AG20443 (cell line): ENCODE measurements around the gene RGS3.

Experiments used
- DNase-seq: peaks from one replicate; pipeline ENCODE4 v3.0.0; 2012; ENCODE audit warnings: low spot score, mixed read lengths

Gene RGS3

DNA sequence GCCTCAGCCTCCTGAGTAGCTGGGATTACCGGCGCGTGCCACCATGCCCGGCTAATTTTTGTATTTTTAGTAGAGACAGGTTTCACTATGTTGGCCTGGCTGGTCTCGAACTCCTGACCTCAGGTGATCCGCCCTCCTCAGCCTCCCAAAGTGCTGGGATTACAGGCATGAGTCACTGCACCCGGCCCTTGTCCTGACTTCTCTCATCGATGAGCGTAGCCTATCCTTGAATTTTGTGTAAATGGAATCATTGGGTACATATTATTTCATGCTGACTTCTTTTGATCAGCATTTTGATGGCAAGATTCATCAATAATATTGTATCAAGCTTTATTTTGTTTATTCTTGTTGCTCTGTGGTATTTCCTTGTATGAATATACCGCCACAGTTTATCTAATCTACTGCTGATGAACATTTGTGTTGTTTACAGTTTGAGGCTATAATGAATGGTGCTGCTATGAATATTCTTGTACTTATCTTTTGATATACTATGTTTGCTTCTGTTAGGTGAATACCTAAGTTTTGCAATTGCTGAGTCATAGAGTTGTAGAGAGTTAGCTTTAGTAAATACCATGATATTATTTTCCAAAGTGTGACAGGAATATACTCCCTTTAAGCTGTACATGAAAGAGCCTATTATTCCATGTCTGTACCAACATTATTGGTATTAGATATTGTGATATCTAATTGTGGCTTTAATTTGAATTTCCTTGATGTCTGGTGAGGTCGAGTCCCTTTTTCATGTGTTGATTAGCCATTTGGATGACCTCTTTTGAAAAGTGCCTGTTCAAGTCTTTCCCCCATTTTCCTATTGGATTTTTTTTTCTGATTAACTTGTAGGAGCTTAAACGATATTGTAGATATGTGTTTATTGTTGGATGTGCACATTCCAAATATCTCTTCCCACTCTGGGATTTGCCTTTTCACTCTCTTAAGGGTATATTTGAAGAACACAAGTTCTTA is 107.5 kb downstream of the RGS3 start:
- no peak for DNase-seq

GRCh38 chr9:113572076-113572861 is 108.7 kb downstream of the RGS3 start:
- DNase-seq: no peak

GRCh38 chr9:113573046-113573958 is 109.8 kb downstream of the RGS3 start:
- no peak for DNase-seq

GRCh38 chr9:113573959-113574352 is 110.4 kb downstream of the RGS3 start:
- DNase-seq: no peak

GRCh38 chr9:113574441-113575262 is 111.1 kb downstream of the RGS3 start:
- no peak for DNase-seq

- peak; percentile 58 for DNase-seq
Measured at GRCh38 chr9:113577525-113578261, 114.2 kb downstream of the RGS3 start.

DNA sequence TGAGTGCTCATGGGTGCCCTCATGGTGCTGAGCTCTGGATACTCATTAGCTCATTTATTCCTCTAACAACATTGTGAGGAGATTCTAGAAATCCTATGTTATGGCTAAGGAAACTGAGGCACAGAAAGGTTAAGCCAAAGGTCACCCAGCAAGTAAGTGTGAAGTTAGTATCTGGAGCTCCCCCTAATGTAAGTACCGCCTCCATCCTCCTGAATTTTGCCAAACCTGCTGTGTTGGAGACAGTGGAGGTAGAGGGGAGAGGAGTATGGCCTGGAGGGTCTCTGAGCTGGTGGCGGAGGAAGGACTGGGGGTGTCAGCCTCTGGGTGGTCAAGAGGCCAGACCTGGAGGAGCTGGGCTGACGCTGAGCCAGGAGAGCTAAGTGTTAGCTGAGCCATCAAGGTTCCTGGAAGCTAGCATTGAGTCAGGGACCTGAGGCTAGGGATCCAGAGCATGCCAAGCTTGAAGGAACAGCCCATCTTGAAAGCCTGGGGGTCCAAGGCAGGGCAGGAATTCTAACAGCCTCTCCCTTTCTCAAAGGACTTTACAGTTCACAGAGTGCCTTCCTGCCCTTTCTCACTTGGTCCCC is 114.8 kb downstream of the RGS3 start:
- DNase-seq: no peak

DNA sequence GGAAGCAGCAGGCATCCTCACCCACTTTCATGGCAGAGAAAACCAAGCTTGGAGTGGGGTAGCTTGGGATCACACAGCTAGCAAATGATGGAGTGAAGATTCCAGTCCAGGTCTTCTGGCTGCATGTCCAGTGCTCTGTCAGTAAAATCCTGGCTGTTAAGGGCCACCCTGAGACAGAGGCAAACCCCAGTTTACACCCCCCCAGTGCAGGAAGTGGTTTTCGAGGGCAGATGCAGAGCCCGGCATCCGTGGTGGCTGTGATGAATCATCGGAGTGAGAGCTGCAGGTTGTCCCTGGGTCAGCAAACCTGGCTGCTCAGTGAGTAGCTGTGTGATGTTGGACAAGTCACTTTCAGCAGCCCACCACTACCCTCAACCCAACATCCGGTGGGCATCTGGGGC is 115.4 kb downstream of the RGS3 start:
- DNase-seq: peak; percentile 90

GRCh38 chr9:113579283-113580040 is 115.9 kb downstream of the RGS3 start:
- no peak for DNase-seq

DNA sequence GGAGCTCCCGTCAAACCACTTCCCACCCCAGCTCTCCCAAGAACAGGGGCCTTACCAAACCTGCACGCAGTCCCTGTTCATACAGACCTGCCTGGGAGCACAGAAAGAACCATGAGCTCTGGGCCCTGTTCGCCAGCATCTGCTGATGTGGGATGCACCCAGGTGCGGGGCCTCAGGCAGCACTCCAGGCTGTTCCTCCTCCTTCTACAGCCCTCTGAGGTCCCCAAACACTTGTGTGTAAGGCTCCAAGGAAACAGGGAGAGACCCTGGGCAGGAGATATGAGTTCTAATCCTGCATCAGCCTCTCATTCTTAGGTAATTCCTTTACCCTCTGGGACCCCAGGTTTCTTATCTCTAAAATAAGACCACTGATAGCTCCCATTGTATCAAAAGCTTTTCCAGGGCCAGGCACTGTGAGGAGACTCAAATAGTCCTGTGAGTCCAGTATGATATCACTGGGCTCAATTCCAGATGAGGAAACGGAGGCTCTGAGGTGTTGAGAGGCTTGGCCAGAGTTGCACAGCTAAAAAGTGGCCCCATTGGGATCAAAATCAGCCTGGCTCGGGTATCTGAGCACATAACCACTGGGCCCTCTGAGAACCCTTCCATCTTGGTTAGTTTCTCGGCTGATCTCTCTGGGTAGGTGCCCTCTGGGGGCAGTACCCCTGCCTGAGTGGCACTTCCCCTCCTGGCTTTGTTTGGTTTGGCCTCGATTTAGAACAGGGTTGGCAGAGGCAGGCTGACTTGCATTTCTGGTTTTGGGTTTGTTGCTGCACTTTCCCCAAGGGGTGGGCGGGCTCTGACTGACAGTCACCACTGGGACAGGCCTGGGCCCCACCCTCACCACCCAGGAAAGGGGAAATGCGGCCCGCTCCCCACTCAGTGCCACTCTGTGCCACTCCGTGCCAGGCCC is 116.8 kb downstream of the RGS3 start:
- DNase-seq: no peak

DNA sequence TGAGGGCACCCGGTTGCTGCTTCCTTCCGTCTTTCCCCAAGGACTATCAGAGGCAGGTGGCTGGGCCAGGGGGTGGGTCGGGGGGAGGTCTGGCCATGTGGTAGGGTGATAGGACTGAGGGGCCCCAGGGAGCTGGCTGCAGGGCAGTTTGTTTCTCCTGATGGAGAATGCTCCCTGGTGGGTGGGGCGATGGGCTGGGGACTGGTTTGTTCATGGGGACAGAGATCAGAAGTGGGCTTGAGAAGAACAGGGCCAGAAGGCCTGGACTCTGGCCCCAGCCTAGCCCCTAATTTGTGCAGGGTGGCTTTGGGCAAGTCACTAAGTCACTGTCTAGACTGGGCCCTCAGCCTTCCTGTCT is 117.4 kb downstream of the RGS3 start:
- DNase-seq: no peak

DNA sequence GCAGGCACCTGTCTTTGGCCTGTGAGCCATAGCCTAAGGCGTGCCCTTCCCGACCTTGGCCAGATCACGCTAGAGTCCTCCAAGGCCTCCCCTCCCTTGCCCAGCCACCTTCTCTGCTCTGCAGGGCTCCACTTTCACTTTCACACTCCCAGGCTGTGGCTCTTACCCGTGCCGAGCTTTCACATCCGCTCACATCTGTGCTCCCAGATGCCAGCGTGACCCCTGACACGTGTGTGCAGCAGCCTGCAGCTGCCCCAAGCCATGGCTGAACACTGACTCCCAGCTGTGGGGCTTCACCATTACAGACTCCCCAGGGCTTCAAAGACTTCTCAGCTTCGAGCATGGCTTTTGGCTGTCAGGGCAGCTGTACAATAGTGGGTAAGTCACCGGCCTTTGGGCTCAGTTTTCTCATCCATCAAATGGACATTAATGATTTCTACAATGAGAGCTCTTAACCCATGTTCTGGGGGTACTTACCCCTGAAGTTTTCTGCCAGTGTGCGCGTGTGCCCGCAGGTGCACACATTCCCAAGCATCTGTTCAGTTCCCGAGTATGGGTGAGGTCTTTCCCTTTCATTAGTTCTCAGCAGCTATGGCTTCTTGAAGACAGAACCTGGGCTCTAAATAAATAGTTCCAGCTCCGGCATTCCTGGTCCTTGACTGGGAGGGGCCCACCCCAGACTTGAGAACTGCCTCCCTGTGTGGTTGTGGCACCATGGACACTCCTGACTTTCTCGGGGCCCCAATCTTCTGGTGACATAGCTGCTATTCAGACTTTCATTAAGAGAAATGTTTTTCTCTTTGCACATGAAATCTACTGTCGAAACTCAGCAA is 118.6 kb downstream of the RGS3 start:
- DNase-seq: peak; percentile 59

DNA sequence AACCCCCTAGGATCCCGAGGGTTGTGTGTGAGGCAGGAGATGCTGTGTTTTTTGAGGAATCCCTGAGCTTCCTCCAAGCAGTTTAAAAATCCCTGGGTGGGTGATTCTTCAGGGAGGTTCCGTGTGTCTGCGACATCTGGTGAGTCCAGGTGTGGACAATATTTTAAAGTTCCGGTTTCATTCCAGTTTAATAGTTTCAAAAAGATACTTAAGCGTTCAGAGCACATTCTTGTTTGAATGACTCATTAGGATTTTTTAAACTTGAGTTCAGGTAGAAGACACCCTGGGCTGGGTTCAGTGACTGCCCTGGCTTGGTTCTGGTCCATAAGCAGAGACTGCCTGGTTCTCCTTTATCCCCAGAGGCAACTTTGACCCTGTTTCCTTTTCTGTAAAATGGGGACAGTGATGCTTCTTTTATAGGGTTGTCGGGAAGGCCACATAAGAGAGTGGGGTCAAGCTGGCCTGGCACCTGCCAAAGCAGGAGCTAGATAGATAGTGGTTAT is 119.2 kb downstream of the RGS3 start:
- no peak for DNase-seq

DNA sequence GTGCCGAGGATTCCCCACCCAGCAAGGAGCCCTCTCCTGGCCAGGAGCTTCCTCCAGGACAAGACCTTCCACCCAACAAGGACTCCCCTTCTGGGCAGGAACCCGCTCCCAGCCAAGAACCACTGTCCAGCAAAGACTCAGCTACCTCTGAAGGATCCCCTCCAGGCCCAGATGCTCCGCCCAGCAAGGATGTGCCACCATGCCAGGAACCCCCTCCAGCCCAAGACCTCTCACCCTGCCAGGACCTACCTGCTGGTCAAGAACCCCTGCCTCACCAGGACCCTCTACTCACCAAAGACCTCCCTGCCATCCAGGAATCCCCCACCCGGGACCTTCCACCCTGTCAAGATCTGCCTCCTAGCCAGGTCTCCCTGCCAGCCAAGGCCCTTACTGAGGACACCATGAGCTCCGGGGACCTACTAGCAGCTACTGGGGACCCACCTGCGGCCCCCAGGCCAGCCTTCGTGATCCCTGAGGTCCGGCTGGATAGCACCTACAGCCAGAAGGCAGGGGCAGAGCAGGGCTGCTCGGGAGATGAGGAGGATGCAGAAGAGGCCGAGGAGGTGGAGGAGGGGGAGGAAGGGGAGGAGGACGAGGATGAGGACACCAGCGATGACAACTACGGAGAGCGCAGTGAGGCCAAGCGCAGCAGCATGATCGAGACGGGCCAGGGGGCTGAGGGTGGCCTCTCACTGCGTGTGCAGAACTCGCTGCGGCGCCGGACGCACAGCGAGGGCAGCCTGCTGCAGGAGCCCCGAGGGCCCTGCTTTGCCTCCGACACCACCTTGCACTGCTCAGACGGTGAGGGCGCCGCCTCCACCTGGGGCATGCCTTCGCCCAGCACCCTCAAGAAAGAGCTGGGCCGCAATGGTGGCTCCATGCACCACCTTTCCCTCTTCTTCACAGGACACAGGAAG is 120.2 kb downstream of the RGS3 start:
- DNase-seq: no peak

DNA sequence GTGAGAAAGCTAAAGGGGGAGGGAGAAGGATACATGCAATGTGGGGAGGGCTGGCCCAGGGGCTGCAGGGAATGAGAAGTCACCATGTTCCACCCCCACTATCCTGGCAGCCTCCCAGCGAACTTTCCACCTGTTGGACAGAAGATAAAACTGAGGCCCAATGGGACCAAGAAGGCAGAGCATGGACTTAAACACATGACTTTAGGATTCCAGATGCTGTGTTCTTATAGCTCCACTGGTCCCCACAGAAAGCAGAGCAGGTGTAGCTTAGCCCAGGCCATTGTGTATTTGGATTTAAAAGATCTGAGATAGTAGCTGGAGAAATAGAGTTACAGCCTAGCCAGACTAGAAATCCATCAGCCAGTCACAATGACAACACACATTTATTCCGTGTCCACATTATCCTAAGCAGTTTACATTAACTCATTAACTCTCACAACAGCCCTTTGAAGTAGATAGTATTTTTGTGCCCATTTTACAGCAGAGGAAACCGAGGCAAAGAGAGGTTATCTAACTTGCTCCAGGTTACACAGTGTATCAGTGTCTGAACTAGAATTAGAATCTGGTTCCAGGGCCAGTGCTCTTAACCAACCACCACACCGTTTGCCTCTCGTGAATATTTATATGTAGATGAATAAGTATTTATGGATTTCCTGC is 121.0 kb downstream of the RGS3 start:
- no peak for DNase-seq

DNA sequence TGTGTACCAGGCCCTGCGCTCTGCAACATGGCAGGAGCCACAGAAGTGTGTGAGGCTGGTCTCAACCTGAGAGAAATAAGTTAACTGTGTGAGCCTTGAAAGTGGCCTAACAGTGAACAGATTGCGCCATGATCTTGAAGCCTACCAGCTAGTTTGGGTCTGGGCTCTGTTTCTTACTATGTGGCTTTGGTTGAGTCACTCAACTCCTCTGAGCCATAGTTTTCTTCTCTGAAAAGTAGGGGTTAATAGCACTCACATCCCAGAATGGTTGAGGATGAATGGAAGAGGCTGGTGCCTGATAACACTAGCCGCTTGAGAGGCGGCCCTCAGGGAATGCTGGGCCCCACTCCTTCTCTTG is 121.5 kb downstream of the RGS3 start:
- no peak for DNase-seq
